HFFc6 (cell line): ENCODE data around the gene PNO1. TPM values are rescaled to one million over a fixed set of nuclear protein-coding genes. Genes with fewer than 3 reads are reported as not detected.

Source experiments
- DNase-seq: peaks from one replicate; pipeline ENCODE4 v3.0.0-alpha.2; 2018
- H3K27ac Mint-ChIP-seq: 2 replicates; pipeline ENCODE4 v1.8.0; 2020; ENCODE audit warnings: mild to moderate bottlenecking, mixed read lengths
- H3K27me3 Mint-ChIP-seq: 2 replicates; pipeline ENCODE4 v1.8.0; 2021; ENCODE audit warnings: mild to moderate bottlenecking, moderate library complexity, mixed read lengths; ENCODE audit not compliant: insufficient read depth
- H3K36me3 Mint-ChIP-seq: 2 replicates; pipeline ENCODE4 v1.8.0; 2021; ENCODE audit warnings: low read depth, mixed read lengths
- H3K4me1 Mint-ChIP-seq: 2 replicates; pipeline ENCODE4 v1.8.0; 2020; ENCODE audit warnings: low read depth, mixed read lengths
- H3K4me3 Mint-ChIP-seq: 2 replicates; pipeline ENCODE4 v1.8.0; 2020; ENCODE audit warnings: mild to moderate bottlenecking, moderate library complexity, mixed read lengths
- H3K9me3 Mint-ChIP-seq: 2 replicates; pipeline ENCODE4 v1.8.0; 2020; ENCODE audit warnings: mild to moderate bottlenecking, mixed read lengths
- total RNA-seq, 6 experiments: library from RNA; stranded (reverse); fragmentation: NEBNext Ultra II Directional; extraction: Animal tissue kit (Norgen Biotek cat#: 25700); gene quantifications; 2 replicates in 1 of 6; 3 replicates in 5 of 6; pipeline ENCODE4 v1.2.3, GENCODE V29; 2021
- TF ChIP-seq, protein P1 (sequence below): fragments of 200-600 bp; sonication (generic); IDR thresholded peaks from 2 replicates; pipeline ENCODE4 v1.5.0; 2021; ENCODE audit warnings: antibody characterized with exemption, mild to moderate bottlenecking

Gene PNO1
- total RNA-seq, 6 experiments from 2014 or later, result 18.3 to 26.0 (median 20.4) TPM

DNA sequence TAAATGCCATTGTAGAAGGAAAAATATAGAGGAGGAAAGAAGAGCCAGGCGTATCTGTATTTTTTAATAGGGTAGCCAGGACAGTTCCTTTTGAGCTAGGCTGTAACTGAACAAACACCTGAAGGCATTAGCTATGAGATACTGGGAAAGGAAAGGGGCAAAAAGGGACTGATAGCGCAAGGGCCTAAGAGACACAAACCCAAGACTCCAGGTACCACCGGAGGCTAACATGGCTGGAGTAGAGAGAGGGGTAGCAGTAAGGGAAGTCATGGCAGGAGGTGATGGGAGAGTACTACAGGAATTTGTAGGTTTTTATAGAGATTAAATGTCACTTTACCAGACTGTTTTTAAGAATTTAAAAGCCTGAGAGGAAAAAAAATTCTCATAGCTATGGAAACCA is 20.7 kb downstream of the PNO1 start:
- no peaks in the 10 kb centered on the region; the same call in 1 of the 2 replicates for H3K27me3 Mint-ChIP-seq
- DNase-seq, result no peak
- TF ChIP-seq, protein P1, sequence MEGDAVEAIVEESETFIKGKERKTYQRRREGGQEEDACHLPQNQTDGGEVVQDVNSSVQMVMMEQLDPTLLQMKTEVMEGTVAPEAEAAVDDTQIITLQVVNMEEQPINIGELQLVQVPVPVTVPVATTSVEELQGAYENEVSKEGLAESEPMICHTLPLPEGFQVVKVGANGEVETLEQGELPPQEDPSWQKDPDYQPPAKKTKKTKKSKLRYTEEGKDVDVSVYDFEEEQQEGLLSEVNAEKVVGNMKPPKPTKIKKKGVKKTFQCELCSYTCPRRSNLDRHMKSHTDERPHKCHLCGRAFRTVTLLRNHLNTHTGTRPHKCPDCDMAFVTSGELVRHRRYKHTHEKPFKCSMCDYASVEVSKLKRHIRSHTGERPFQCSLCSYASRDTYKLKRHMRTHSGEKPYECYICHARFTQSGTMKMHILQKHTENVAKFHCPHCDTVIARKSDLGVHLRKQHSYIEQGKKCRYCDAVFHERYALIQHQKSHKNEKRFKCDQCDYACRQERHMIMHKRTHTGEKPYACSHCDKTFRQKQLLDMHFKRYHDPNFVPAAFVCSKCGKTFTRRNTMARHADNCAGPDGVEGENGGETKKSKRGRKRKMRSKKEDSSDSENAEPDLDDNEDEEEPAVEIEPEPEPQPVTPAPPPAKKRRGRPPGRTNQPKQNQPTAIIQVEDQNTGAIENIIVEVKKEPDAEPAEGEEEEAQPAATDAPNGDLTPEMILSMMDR, result no peak
- H3K9me3 Mint-ChIP-seq, result no peaks in the 10 kb centered on the region
- H3K4me1 Mint-ChIP-seq, result no peaks in the 10 kb centered on the region
- H3K4me3 Mint-ChIP-seq, result no peak overlapping the region
- H3K27ac Mint-ChIP-seq, result no peak overlapping the region
- H3K36me3 Mint-ChIP-seq, result peaks cover 18% of the 10 kb centered on the region

GRCh38 chr2:68178954-68179627 is 21.4 kb downstream of the PNO1 start:
- TF ChIP-seq, protein P1, result no peak
- Mint-ChIP-seq H3K9me3 (no peaks in the 10 kb centered on the region), H3K4me3 (no peak overlapping the region), H3K4me1 (no peaks in the 10 kb centered on the region), H3K36me3 (peaks cover 24% of the 10 kb centered on the region), H3K27me3 (no peaks in the 10 kb centered on the region; the same call in 1 of the 2 replicates), H3K27ac (peak overlapping the region; percentile 11; the same call in 1 of the 2 replicates)
- no peak for DNase-seq

DNA sequence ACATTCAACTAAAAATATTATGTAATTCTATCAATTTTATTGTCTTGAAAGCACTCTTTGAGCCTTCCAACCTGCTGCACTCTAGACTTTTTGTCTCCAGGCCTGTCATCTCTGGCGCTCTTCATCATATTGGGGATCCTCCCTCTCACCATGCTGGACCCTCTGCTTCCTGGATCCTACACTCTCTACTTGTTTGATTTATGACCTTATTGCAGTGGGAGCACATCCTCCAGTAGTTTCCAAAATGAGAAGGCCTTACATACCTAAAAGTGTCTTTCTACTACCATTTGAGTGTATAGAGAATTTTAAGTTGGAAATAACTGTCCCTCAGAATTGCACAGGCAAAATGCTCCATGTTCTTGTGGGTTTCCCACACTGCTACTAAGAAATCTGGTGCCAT is 25.2 kb downstream of the PNO1 start:
- DNase-seq, result no peak
- Mint-ChIP-seq H3K9me3 (no peaks in the 10 kb centered on the region), H3K36me3 (peaks cover 32% of the 10 kb centered on the region), H3K27ac (no peak overlapping the region), H3K27me3 (no peaks in the 10 kb centered on the region; the same call in 1 of the 2 replicates), H3K4me3 (no peak overlapping the region), H3K4me1 (no peaks in the 10 kb centered on the region)
- TF ChIP-seq, protein P1, result no peak

- DNase-seq, result no peak
- H3K9me3 Mint-ChIP-seq, result no peaks in the 10 kb centered on the region
- no peaks in the 10 kb centered on the region; the same call in 1 of the 2 replicates for H3K27me3 Mint-ChIP-seq
- peaks cover 27% of the 10 kb centered on the region for H3K36me3 Mint-ChIP-seq
- no peak overlapping the region for H3K27ac Mint-ChIP-seq
- H3K4me1 Mint-ChIP-seq, result peaks cover 3% of the 10 kb centered on the region
- TF ChIP-seq, protein P1, result peak; percentile 87
- H3K4me3 Mint-ChIP-seq, result no peak overlapping the region
Measured at GRCh38 chr2:68185541-68186164, 28.0 kb downstream of the PNO1 start.

DNA sequence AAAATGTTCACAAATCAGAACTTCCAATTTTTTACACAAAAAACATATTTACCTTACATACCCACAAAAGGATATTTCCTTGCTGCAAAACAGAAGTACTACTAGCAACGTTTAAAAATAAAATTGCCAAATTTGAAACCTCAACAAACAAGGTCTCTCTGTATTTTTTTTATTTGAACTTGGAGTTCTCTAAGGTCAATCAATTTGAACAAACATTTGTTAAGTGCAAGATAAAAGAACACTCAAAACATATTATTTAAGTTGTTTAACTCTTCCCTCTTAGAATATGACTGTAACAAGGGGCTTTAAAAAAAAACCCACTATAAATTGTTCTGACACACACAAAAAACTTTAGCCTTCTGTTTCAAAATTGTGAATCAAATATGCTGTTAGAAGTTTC is 29.6 kb downstream of the PNO1 start:
- no peaks in the 10 kb centered on the region for H3K9me3 Mint-ChIP-seq
- H3K4me3 Mint-ChIP-seq, result no peak overlapping the region
- DNase-seq, result no peak
- TF ChIP-seq, protein P1, result no peak
- H3K27ac Mint-ChIP-seq, result no peak overlapping the region
- peaks cover 23% of the 10 kb centered on the region for H3K36me3 Mint-ChIP-seq
- H3K4me1 Mint-ChIP-seq, result peaks cover 17% of the 10 kb centered on the region
- H3K27me3 Mint-ChIP-seq, result no peaks in the 10 kb centered on the region; the same call in 1 of the 2 replicates
